ENCODE results near the gene TET3. TPM values are rescaled to one million over a fixed set of nuclear protein-coding genes. Genes with fewer than 3 reads are reported as not detected.
A peak's percentile ranks its signal among the peaks of the same experiment; 100 is the strongest.

TET3 gene
- polyA plus RNA-seq, 3 donors = 0.79 to 18.6 (median 1.4) TPM

- Mint-ChIP-seq H3K27ac (peak overlapping the region; percentile 64 to 94 (median 83)), H3K4me1 (peaks cover 82% of the 10 kb centered on the region), H3K27me3 (ENCODE audit: low read depth in 3 of 3) (no peaks in the 10 kb centered on the region), H3K36me3 (peaks cover 46 to 66% of the 10 kb centered on the region in 2 donors), H3K9me3 (peaks cover 0 to 1% (median 0%) of the 10 kb centered on the region in 7 donors), H3K4me3 (peak overlapping the region; percentile 93 to 94)
- peaks cover 78% of the 10 kb centered on the region for H3K79me2 ChIP-seq (ENCODE audit: insufficient read depth, low read length)
- peak overlapping the region; percentile 8 to 85 for H3K27ac ChIP-seq (ENCODE audit: low read depth in 1 of 2, low read length in 2 of 2)
- peak overlapping the region; percentile 69 to 83 (median 78) for H3K4me3 ChIP-seq (replicated peaks in 1 of 3; ENCODE audit: low read depth in 2 of 3, low read length in 3 of 3)
- peak overlapping the region; percentile 87 for H3K4me2 ChIP-seq (replicated peaks; ENCODE audit: extremely low read depth, low read length, poor library complexity, severe bottlenecking)
- 27% methylated on average over 20 of the region's 24 CpGs for WGBS (ENCODE audit: insufficient coverage)
- peaks cover 12 to 54% of the 10 kb centered on the region in 2 donors for H3K36me3 ChIP-seq (replicated peaks in 1 of 2; ENCODE audit: control insufficient read depth in 1 of 2, insufficient read depth in 2 of 2, low read length in 2 of 2)
- TF ChIP-seq CTCF (IDR thresholded peaks at IDR 0.05) = peak; percentile 60
- H3K27me3 ChIP-seq (ENCODE audit: control insufficient read depth in 2 of 2, insufficient read depth in 2 of 2, low read length in 2 of 2) = no peaks in the 10 kb centered on the region
- DNase-seq = peak in 2 of 3 donors; percentile 46 to 55
- no peak overlapping the region for H2AFZ ChIP-seq (ENCODE audit: insufficient read depth, low read depth, low read length, poor library complexity, severe bottlenecking)
- peaks cover 66% of the 10 kb centered on the region for H4K20me1 ChIP-seq (ENCODE audit: insufficient read depth, low read length)
- H3K4me1 ChIP-seq (ENCODE audit: control insufficient read depth in 1 of 2, insufficient read depth in 2 of 2, low read length in 2 of 2) = peaks cover 58 to 83% of the 10 kb centered on the region in 2 donors
- peak overlapping the region; percentile 56 for H3K9ac ChIP-seq (ENCODE audit: insufficient read depth, low read length, poor library complexity, severe bottlenecking)
- H3K9me3 ChIP-seq (replicated peaks in 1 of 2; ENCODE audit: control insufficient read depth in 1 of 2, insufficient read depth in 1 of 2, low read length in 2 of 2) = no peaks in the 10 kb centered on the region
- intact Hi-C loops (cut with micrococcal nuclease) = loop anchor here (5.0 to 10.0 kb wide), 3 partner anchors 35 to 163 kb away; partner anchors contain the start of gene STAMBP (in 1 of the 2)
Measured at GRCh38 chr2:73987109-73987947, 2.6 kb downstream of the TET3 start.

- WGBS (ENCODE audit: insufficient coverage) = 95% methylated on average over 3 of the region's 10 CpGs
- Mint-ChIP-seq H3K27me3 (ENCODE audit: low read depth in 3 of 3) (no peaks in the 10 kb centered on the region), H3K27ac (peak overlapping the region in 6 of 7 donors; percentile 64 to 94 (median 86)), H3K4me3 (peak overlapping the region; percentile 93 to 94), H3K36me3 (peaks cover 49 to 74% of the 10 kb centered on the region in 2 donors), H3K9me3 (peaks cover 0 to 2% (median 0%) of the 10 kb centered on the region in 7 donors), H3K4me1 (peaks cover 83% of the 10 kb centered on the region)
- Histone ChIP-seq H3K27ac (ENCODE audit: low read depth in 1 of 2, low read length in 2 of 2) (peak overlapping the region in 1 of 2 donors; percentile 85), H3K79me2 (ENCODE audit: insufficient read depth, low read length) (peaks cover 86% of the 10 kb centered on the region), H3K36me3 (replicated peaks in 1 of 2; ENCODE audit: control insufficient read depth in 1 of 2, insufficient read depth in 2 of 2, low read length in 2 of 2) (peaks cover 13 to 62% of the 10 kb centered on the region in 2 donors), H2AFZ (ENCODE audit: insufficient read depth, low read depth, low read length, poor library complexity, severe bottlenecking) (no peak overlapping the region), H3K4me3 (replicated peaks in 1 of 3; ENCODE audit: low read depth in 2 of 3, low read length in 3 of 3) (peak overlapping the region; percentile 69 to 83 (median 78)), H3K4me2 (replicated peaks; ENCODE audit: extremely low read depth, low read length, poor library complexity, severe bottlenecking) (peak overlapping the region; percentile 87), H3K4me1 (ENCODE audit: control insufficient read depth in 1 of 2, insufficient read depth in 2 of 2, low read length in 2 of 2) (peaks cover 66 to 80% of the 10 kb centered on the region in 2 donors), H4K20me1 (ENCODE audit: insufficient read depth, low read length) (peaks cover 74% of the 10 kb centered on the region), H3K27me3 (ENCODE audit: control insufficient read depth in 2 of 2, insufficient read depth in 2 of 2, low read length in 2 of 2) (no peaks in the 10 kb centered on the region), H3K9me3 (replicated peaks in 1 of 2; ENCODE audit: control insufficient read depth in 1 of 2, insufficient read depth in 1 of 2, low read length in 2 of 2) (no peaks in the 10 kb centered on the region), H3K9ac (ENCODE audit: insufficient read depth, low read length, poor library complexity, severe bottlenecking) (peak overlapping the region; percentile 56)
- intact Hi-C loops (cut with micrococcal nuclease) = loop anchor here (5.0 to 10.0 kb wide), 3 partner anchors 34 to 163 kb away; partner anchors contain the start of gene STAMBP (in 1 of the 2)
- no peak for TF ChIP-seq CTCF (IDR thresholded peaks at IDR 0.05)
- DNase-seq = no peak
Measured at GRCh38 chr2:73987948-73988700, 3.4 kb downstream of the TET3 start.
